Endothelial cell of umbilical vein (primary cell): Measurements from ENCODE around the gene PAEP. TPM values are rescaled to one million over a fixed set of nuclear protein-coding genes. Genes with fewer than 3 reads are reported as not detected.

Experiments
- BruUV-seq: library from RNA; stranded (reverse); fragments of 400-500 nt; replicated peaks from 2 replicates; lab custom pipeline; 2021; lab: Mats Ljungman, UMichigan
- CTCF ChIA-PET: fragments of 300-600, 350-600 bp; sonication (Branson Sonifier 250); formaldehyde crosslinking; loops from one replicate; lab custom pipeline; 2021; ENCODE audit warnings: antibody characterized with exemption, inconsistent platforms; lab: Charles Lee
- POLR2A ChIA-PET: fragments of 300-600, 350-600 bp; sonication (Branson Sonifier 250); formaldehyde crosslinking; loops from one replicate; lab custom pipeline; 2021; ENCODE audit warnings: antibody characterized with exemption, inconsistent platforms; lab: Charles Lee
- DNase-seq: peaks from one replicate; pipeline ENCODE4 v3.0.0-alpha.2; 2011; ENCODE audit warnings: low read depth, low spot score
- FAIRE-seq: peaks from 2 replicates; lab custom pipeline; 2011; peaks lifted over from hg19 to GRCh38; lab: Jason Lieb, UNC
- H2AFZ ChIP-seq: 2 replicates; pipeline ENCODE4 v1.6.0; 2012; ENCODE audit warnings: low read depth, low read length, control low read depth, inconsistent platforms
- H3K27ac ChIP-seq: 2 replicates; pipeline ENCODE4 v1.5.1; 2011; ENCODE audit warnings: low read depth, mild to moderate bottlenecking, control low read depth, low read length, moderate library complexity; ENCODE audit not compliant: insufficient read depth
- H3K27me3 ChIP-seq, 2 experiments: 2 replicates each; pipeline versions ENCODE4 v1.6.0 to v1.6.1; 2011; ENCODE audit warnings: low read length in 2 of 2, mixed read lengths in 1 of 2; ENCODE audit not compliant: control insufficient read depth in 2 of 2, insufficient read depth in 2 of 2
- H3K36me3 ChIP-seq, 2 experiments: 2 replicates in 1 of 2; 3 replicates in 1 of 2; pipeline ENCODE4 v1.5.1; 2011; ENCODE audit warnings: low read length in 2 of 2, mild to moderate bottlenecking in 1 of 2, moderate library complexity in 1 of 2; ENCODE audit not compliant: control insufficient read depth in 2 of 2, insufficient read depth in 2 of 2; ENCODE audit errors: extremely low read depth in 1 of 2
- H3K4me1 ChIP-seq: 3 replicates; pipeline ENCODE4 v1.5.1; 2011; ENCODE audit warnings: mild to moderate bottlenecking, low read length; ENCODE audit not compliant: control insufficient read depth, insufficient read depth; ENCODE audit errors: extremely low read depth
- H3K4me2 ChIP-seq: 2 replicates; pipeline ENCODE4 v1.6.1; 2011; ENCODE audit warnings: low read length, control low read depth, mixed read lengths; ENCODE audit not compliant: insufficient read depth
- H3K4me3 ChIP-seq, 3 experiments: fragments of 200-600 bp in 1 of 3; sonication (generic), shearing (Covaris generic) in 1 of 3; replicated peaks in 1 of 3; 2 replicates each; pipeline ENCODE4 v1.5.1; 2011 to 2016; ENCODE audit warnings: control low read depth in 3 of 3, low read length in 3 of 3, mild to moderate bottlenecking in 2 of 3, inconsistent platforms in 1 of 3, low read depth in 1 of 3, moderate library complexity in 1 of 3; ENCODE audit not compliant: insufficient read depth in 1 of 3
- H3K79me2 ChIP-seq: 2 replicates; pipeline ENCODE4 v1.6.0; 2012; ENCODE audit warnings: low read length, inconsistent platforms; ENCODE audit not compliant: control insufficient read depth, insufficient read depth
- H3K9ac ChIP-seq: replicated peaks from 2 replicates; pipeline ENCODE3; 2011; ENCODE audit warnings: low read length, control low read depth; ENCODE audit not compliant: insufficient read depth; ENCODE audit errors: extremely low read depth
- H3K9me1 ChIP-seq: replicated peaks from 3 replicates; pipeline ENCODE4 v1.6.0; 2011; ENCODE audit warnings: mild to moderate bottlenecking, low read length; ENCODE audit not compliant: control insufficient read depth, insufficient read depth; ENCODE audit errors: extremely low read depth
- H3K9me3 ChIP-seq: replicated peaks from 2 replicates; pipeline ENCODE4 v1.5.1; 2012; ENCODE audit warnings: low read length, inconsistent platforms; ENCODE audit not compliant: control insufficient read depth, insufficient read depth
- H4K20me1 ChIP-seq: replicated peaks from 2 replicates; pipeline ENCODE3; 2011; ENCODE audit warnings: mild to moderate bottlenecking, low read length; ENCODE audit not compliant: control insufficient read depth, insufficient read depth; ENCODE audit errors: extremely low read depth
- CTCF ChIP-seq, 2 donors: IDR thresholded peaks; 1 replicate in 1 of 2; 2 replicates in 1 of 2; pipeline ENCODE4 v1.5.1; 2011; ENCODE audit warnings: low read length in 2 of 2, mild to moderate bottlenecking in 2 of 2, moderate library complexity in 2 of 2, control low read depth in 1 of 2, inconsistent platforms in 1 of 2, low read depth in 1 of 2; ENCODE audit not compliant: insufficient read depth in 1 of 2; ENCODE audit errors: extremely low read depth in 1 of 2
- EZH2 ChIP-seq: IDR thresholded peaks from 2 replicates; pipeline ENCODE4 v1.6.1; 2012; ENCODE audit warnings: borderline replicate concordance, low read depth, mild to moderate bottlenecking, moderate library complexity, low read length, inconsistent platforms; ENCODE audit not compliant: severe bottlenecking
- FOS ChIP-seq: IDR thresholded peaks from 2 replicates; pipeline ENCODE4 v1.6.1; 2011; ENCODE audit warnings: mild to moderate bottlenecking, low read length, moderate library complexity, borderline replicate concordance; ENCODE audit not compliant: insufficient read depth
- GATA2 ChIP-seq: IDR thresholded peaks from 2 replicates; pipeline ENCODE4 v1.7.0; 2011; ENCODE audit warnings: low read depth, mild to moderate bottlenecking, moderate library complexity, mixed read lengths, low read length; ENCODE audit not compliant: insufficient read length, insufficient read depth
- MAX ChIP-seq: IDR thresholded peaks from 2 replicates; pipeline ENCODE4 v1.6.1; 2011; ENCODE audit not compliant: insufficient read depth, insufficient read length
- MYC ChIP-seq: IDR thresholded peaks from one replicate; pipeline ENCODE4 v1.6.1; 2011; ENCODE audit warnings: mild to moderate bottlenecking, low read depth, low read length
- POLR2AphosphoS5 ChIP-seq: IDR thresholded peaks from 2 replicates; pipeline ENCODE4 v1.6.1; 2012; ENCODE audit warnings: low read depth, mild to moderate bottlenecking, control low read depth, low read length, moderate library complexity; ENCODE audit not compliant: insufficient read depth
- dilution Hi-C: fragments of 300-500 bp; cut with MboI; formaldehyde crosslinking; loops from one replicate; pipeline ENCODE4 v1.15.0; 2019; ENCODE audit warnings: low sequenced_read_pairs; ENCODE audit not compliant: extremely low pct_ligation_motif_present
- intact Hi-C: fragments of 100-400 bp; cut with micrococcal nuclease; formaldehyde crosslinking; loops from one replicate; pipeline ENCODE4 v1.10.0; 2022
- polyA plus RNA-seq, 4 experiments: library from polyadenylated mRNA; depleted of rRNA in 3 of 4; stranded (reverse) in 3 of 4; unstranded in 1 of 4; fragments of >200 nt; gene quantifications; 2 replicates each; pipeline versions ENCODE4 v1.2.1 to v1.2.3, GENCODE V29; 2011 to 2012; ENCODE audit warnings: missing spikeins in 1 of 4
- total RNA-seq: library from RNA; stranded (reverse); gene quantifications from 2 replicates; pipeline ENCODE4 v1.2.3, GENCODE V29; 2021

PAEP gene
- total and polyA plus RNA-seq, 2 donors (not counting 3 experiments of a cell fraction or from before 2014, with no cell fraction given): not detected

GRCh38 chr9:135531096-135531495 lies 30.5 kb upstream of the PAEP start:
- POLR2A ChIA-PET: no interaction called here
- Histone ChIP-seq H3K27ac (no peak overlapping the region), H3K9me1 (no peaks in the 10 kb centered on the region), H3K79me2 (no peaks in the 10 kb centered on the region), H2AFZ (no peak overlapping the region), H4K20me1 (no peaks in the 10 kb centered on the region), H3K4me3 (no peak overlapping the region), H3K9me3 (no peaks in the 10 kb centered on the region), H3K36me3 (no peaks in the 10 kb centered on the region), H3K4me2 (no peak overlapping the region), H3K27me3 (peaks cover 0 to 2% of the 10 kb centered on the region in 2 experiments), H3K9ac (no peak overlapping the region), H3K4me1 (no peaks in the 10 kb centered on the region)
- FAIRE-seq (no peak), DNase-seq (no peak)
- dilution Hi-C loops: no loop called here
- TF ChIP-seq CTCF (IDR thresholded peaks at IDR 0.05; ENCODE audit: extremely low read depth in 1 of 2, insufficient read depth in 1 of 2, low read depth in 1 of 2, low read length in 2 of 2): no peak
- TF ChIP-seq MYC: no peak
- TF ChIP-seq POLR2AphosphoS5: no peak
- TF ChIP-seq FOS: no peak
- TF ChIP-seq MAX: no peak
- TF ChIP-seq GATA2: no peak
- TF ChIP-seq EZH2: no peak
- BruUV-seq: no TSS peak
- CTCF ChIA-PET: no interaction called here
- intact Hi-C loops: no loop called here
